ENCODE data around the gene BRI3.

DNA sequence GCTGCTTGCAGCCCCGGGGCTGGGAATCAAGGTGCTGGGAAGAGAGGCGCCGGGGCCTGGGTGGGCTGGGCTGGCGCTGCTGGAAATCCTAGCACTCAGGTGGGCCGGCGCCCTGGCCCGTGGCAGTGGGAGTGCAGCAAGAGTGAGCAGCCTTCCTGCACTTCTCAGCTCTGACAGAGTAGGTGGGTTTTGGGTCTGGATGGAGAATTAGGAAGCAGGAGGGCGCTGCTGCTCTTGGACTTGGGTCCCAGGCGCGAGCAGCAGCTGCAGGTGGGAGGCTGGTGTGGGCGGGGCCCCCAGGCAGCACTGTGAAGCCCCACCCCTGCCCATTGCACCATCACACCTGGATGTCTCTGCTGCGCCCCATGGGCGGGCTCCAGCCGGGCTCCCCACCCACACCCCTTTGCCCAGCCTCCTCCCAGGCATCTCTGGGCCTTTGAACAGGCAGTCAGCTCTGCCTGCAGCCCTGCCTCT, 6.0 kb downstream of the BRI3 start:
- TF ChIP-seq BHLHE40 (IDR thresholded peaks at IDR 0.05; ENCODE audit: borderline replicate concordance), result no peak
- no peak for TF ChIP-seq FOXM1 (IDR thresholded peaks at IDR 0.05; ENCODE audit: borderline replicate concordance)
- TF ChIP-seq L3MBTL2 (conservative IDR thresholded peaks at IDR 0.05), result no peak
